Fibroblast of gingiva (primary cell): ENCODE data around the gene ATOX1.
"Not testable (repeated sequence)": the region's sequence is repeated elsewhere in the genome, so short reads cannot be mapped to it uniquely, and the experiment has no call there.

Source experiments
- DNase-seq: peaks from one replicate; pipeline ENCODE4 v3.0.0-alpha.2; 2011; ENCODE audit warnings: low read depth

The ATOX1 gene

DNA sequence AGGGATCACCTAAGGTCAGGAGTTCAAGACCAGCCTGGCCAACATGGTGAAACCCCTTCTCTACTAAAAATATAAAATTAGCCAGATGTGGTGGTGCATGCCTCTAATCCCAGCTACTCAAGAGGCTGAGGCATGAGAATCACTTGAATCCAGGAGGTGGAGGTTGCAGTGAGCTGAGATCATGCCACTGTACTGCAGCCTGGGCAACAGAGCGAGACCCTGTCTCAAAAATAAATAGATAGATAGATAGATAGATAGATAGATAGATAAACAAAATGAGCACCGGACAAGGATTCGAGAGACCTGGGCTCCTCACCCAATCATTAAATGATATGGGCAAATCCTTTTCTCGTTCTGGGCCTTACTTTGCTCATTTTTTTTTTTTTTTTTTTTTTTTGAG lies 60.4 kb downstream of the ATOX1 start:
- not testable (repeated sequence) for DNase-seq

DNA sequence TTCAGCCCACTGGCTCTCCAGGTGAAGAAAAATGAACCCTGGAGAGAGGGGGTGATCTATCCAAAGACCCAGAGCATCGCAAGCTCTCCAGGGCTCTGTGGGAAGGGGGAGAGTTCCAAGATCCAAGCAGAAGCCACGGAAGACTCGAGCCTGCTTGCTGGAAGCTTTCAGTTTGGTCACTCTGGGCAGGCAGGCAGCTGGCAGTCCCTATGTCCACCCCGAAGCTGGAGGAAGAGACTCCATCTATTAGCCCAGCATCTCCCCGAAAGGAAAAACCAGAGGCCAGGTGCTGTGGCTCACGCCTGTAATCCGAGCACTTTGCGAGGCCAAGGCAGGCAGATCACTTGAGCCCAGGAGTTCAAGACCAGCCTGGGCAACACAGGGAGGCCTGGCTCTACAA lies 61.0 kb downstream of the ATOX1 start:
- no peak for DNase-seq

DNA sequence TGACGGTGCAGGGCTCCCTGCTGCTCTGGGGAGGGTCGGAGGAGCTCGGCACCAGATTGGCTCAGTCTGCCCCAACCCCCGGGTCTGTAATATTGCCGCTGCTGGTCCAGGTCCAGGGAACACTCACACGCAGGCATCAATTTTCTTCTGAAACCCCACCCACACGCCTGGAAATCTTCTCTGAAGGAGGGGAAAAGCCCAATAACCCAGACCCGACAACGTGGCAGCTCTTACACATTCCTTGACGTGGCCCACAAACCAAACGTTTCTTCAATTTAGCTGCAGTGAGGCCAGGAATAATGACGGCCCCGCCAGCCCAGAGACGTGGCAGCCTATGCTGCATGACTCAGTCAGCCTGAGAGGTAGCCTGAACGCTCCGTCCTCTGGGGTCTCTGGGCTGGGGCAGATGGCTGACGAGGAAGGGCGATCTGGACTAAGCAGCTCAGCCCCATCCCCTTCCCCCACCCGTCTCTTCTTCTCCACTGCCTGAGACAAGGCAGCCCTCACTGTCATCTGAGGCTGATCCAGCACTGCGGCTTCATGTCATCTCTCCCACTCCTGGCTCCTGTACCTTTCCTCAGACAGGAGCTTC lies 61.9 kb downstream of the ATOX1 start:
- peak; percentile 98 for DNase-seq

DNA sequence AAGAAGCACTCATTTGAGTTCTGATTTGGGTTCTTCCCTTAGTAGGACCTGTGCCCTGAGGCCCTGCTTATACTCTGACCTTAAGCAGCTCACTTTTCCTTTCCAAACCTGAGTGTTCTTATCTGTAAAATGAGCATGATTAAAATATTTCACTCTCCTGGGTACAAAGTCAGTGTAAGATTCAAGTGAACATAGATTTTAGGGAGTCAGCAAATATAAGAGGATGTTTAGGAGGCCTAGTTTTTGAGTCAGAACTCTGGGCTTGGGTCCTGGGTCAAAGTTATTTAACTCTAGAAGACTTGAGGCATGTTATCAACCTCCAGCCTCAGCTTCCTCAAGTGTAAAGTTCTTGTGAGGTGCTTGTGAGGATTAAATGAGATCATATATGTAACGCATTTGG lies 63.0 kb downstream of the ATOX1 start:
- no peak for DNase-seq

DNA sequence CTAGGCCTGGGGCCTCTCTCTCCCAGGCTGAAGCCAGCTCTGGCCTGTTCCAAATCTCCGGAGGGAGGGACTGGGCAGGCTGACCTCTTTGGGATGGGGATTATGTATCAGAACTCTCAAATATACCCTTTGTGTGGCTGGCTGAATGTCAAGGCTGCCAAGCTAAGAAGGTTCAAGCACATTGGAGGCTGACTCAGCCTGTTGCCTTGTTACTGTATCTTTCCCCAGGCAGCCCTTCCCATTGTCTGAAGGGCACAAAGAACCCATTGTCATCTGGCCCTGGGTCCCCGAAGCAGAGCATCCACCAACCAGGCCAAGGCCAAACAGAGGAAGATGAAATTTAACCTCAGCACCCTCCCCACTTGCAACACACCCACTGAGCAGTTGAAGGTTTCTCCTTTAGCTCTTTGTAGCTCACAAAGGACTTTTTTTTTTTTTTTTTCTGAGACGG lies 64.4 kb downstream of the ATOX1 start:
- DNase-seq = peak; percentile 84
